HEK293T (cell line): Measurements from ENCODE around the gene URAD.

ENCODE experiments used
- CTCF ChIA-PET: fragments of 350-600 bp; formaldehyde crosslinking; extraction: SDS; loops from one replicate; lab custom pipeline; 2021; ENCODE audit warnings: antibody characterized with exemption, inconsistent platforms; lab: Yijun Ruan, JAX
- POLR2A ChIA-PET: fragments of 350-600 bp; formaldehyde crosslinking; extraction: SDS; loops from one replicate; lab custom pipeline; 2020; ENCODE audit warnings: antibody characterized with exemption, inconsistent platforms; lab: Yijun Ruan, JAX
- DNase-seq: peaks from one replicate; pipeline ENCODE4 v3.0.0; 2012; ENCODE audit warnings: mixed read lengths; ENCODE audit errors: extremely low spot score
- ARNT ChIP-seq: fragments of 450-650 bp; IDR thresholded peaks from 2 replicates; pipeline ENCODE4 v1.6.1; 2017; ENCODE audit warnings: mild to moderate bottlenecking
- BHLHE40 ChIP-seq: fragments of 450-650 bp; IDR thresholded peaks from 2 replicates; pipeline ENCODE4 v1.6.1; 2016; ENCODE audit warnings: mild to moderate bottlenecking, moderate library complexity, borderline replicate concordance
- CTBP1 ChIP-seq: fragments of 450-650 bp; IDR thresholded peaks from 2 replicates; pipeline ENCODE4 v1.6.1; 2016; ENCODE audit warnings: borderline replicate concordance
- ELF4 ChIP-seq: fragments of 450-650 bp; IDR thresholded peaks from 2 replicates; pipeline ENCODE4 v1.6.1; 2017; ENCODE audit warnings: antibody characterized with exemption
- FOXA1 ChIP-seq: fragments of 450-650 bp; IDR thresholded peaks from 2 replicates; pipeline ENCODE4 v1.6.1; 2016; ENCODE audit warnings: mild to moderate bottlenecking
- FOXK2 ChIP-seq: fragments of 450-650 bp; IDR thresholded peaks from 2 replicates; pipeline ENCODE4 v1.6.1; 2016; ENCODE audit warnings: mild to moderate bottlenecking
- FOXM1 ChIP-seq: fragments of 450-650 bp; IDR thresholded peaks from 2 replicates; pipeline ENCODE4 v1.6.1; 2017; ENCODE audit warnings: mild to moderate bottlenecking, borderline replicate concordance
- HDGF ChIP-seq: fragments of 450-650 bp; IDR thresholded peaks from 2 replicates; pipeline ENCODE4 v1.6.1; 2017; ENCODE audit warnings: antibody characterized with exemption, borderline replicate concordance
- L3MBTL2 ChIP-seq: fragments of 450-650 bp; conservative IDR thresholded peaks from 2 replicates; pipeline ENCODE4 v1.6.1; 2016; ENCODE audit warnings: mild to moderate bottlenecking
- LEF1 ChIP-seq: fragments of 450-650 bp; IDR thresholded peaks from 2 replicates; pipeline ENCODE4 v1.6.1; 2017; ENCODE audit warnings: mild to moderate bottlenecking, borderline replicate concordance
- NFRKB ChIP-seq: fragments of 450-650 bp; IDR thresholded peaks from 2 replicates; pipeline ENCODE4 v1.6.1; 2016; ENCODE audit warnings: mild to moderate bottlenecking, moderate library complexity
- SP1 ChIP-seq: fragments of 450-650 bp; IDR thresholded peaks from 2 replicates; pipeline ENCODE4 v1.6.1; 2017
- SUZ12 ChIP-seq: fragments of 450-650 bp; IDR thresholded peaks from 2 replicates; pipeline ENCODE4 v1.6.1; 2016; ENCODE audit warnings: mild to moderate bottlenecking
- TARDBP ChIP-seq: fragments of 450-650 bp; IDR thresholded peaks from 2 replicates; pipeline ENCODE4 v1.6.1; 2016
- ZNF384 ChIP-seq: fragments of 450-650 bp; IDR thresholded peaks from 2 replicates; pipeline ENCODE4 v1.6.1; 2016
- TF ChIP-seq, protein P1 (sequence below): fragments of 450-650 bp; IDR thresholded peaks from 2 replicates; pipeline ENCODE4 v1.6.1; 2016

URAD gene

DNA sequence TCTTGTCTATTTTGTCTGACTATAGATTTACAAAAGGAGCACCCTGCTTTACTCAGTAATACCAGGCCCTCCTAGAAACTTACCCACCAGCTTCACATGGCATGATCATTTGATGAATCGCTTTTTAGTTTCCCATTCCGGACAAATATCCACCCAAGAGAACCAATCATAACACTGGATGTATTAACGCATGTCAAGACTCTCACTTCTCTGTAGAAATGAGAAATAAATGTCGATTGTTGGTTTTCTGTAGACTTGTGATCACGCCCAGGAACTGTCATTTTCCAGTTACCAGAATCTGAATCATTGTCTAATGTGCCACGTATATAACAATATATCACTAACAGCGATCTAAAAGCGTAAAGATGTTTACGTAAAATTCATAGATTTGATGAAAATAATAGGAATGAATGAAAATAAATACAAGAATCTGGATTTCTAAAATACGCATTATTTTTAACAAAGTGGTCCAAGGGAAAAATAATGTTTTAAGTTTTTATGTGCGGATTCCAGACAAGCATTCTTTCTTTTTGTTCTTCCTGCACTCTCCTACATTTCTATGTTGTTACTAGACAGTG is 33.4 kb downstream of the URAD start:
- TF ChIP-seq FOXM1 (no peak), FOXA1 (no peak), LEF1 (no peak), TARDBP (no peak), L3MBTL2 (no peak), ZNF384 (no peak), SP1 (no peak), FOXK2 (no peak), HDGF (no peak), ELF4 (no peak), ARNT (no peak), BHLHE40 (no peak), SUZ12 (no peak), CTBP1 (no peak), NFRKB (no peak)
- TF ChIP-seq, protein P1, sequence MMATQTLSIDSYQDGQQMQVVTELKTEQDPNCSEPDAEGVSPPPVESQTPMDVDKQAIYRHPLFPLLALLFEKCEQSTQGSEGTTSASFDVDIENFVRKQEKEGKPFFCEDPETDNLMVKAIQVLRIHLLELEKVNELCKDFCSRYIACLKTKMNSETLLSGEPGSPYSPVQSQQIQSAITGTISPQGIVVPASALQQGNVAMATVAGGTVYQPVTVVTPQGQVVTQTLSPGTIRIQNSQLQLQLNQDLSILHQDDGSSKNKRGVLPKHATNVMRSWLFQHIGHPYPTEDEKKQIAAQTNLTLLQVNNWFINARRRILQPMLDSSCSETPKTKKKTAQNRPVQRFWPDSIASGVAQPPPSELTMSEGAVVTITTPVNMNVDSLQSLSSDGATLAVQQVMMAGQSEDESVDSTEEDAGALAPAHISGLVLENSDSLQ = no peak
- DNase-seq = no peak
- ChIA-PET CTCF (interaction anchor here (1.1 to 3.0 kb wide), 3 partner anchors 86 to 593 kb away, joined by 3 to 41 read pairs (median 15); no protein-coding TSS in a partner anchor), POLR2A (interaction anchor here (1.1 kb wide), 2 partner anchors 10 to 125 kb away, joined by 3 to 4 read pairs; no protein-coding TSS in a partner anchor)

DNA sequence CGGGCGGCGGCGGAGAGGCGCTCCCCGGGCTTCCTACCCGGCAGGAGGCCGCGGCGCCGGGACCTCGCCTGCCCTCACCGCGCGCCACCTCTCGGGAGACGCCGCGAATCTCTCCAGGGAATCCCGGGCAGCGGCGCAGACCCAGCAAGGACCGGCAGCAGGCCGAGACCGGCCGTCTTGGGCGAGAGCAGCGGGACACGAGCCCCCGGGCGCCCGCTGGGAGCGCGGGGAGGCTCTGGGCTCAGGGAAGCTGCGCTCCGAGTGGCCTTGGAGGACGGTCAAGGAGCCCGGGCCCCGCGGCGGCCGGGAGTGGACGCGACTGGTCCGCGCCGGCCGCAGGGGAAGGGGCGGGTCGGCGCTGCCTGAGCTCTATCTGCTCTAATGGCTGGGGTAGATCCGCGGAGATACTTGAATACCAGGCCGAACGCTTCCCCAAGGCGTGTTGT is 34.1 kb downstream of the URAD start:
- POLR2A ChIA-PET = interaction anchor here (0.8 to 1.8 kb wide), 6 partner anchors 14 to 127 kb away, joined by 3 to 10 read pairs (median 3); partner anchors contain the start of genes CDX2 and PDX1
- no peak for TF ChIP-seq HDGF
- no peak for TF ChIP-seq ZNF384
- TF ChIP-seq, protein P1 = no peak
- no peak for TF ChIP-seq FOXK2
- no peak for TF ChIP-seq FOXM1
- TF ChIP-seq SP1 = no peak
- TF ChIP-seq BHLHE40 = no peak
- TF ChIP-seq LEF1 = no peak
- TF ChIP-seq FOXA1 = no peak
- no peak for TF ChIP-seq ARNT
- TF ChIP-seq L3MBTL2 = no peak
- no peak for TF ChIP-seq TARDBP
- TF ChIP-seq CTBP1 = no peak
- TF ChIP-seq SUZ12 = no peak
- no peak for TF ChIP-seq ELF4

DNA sequence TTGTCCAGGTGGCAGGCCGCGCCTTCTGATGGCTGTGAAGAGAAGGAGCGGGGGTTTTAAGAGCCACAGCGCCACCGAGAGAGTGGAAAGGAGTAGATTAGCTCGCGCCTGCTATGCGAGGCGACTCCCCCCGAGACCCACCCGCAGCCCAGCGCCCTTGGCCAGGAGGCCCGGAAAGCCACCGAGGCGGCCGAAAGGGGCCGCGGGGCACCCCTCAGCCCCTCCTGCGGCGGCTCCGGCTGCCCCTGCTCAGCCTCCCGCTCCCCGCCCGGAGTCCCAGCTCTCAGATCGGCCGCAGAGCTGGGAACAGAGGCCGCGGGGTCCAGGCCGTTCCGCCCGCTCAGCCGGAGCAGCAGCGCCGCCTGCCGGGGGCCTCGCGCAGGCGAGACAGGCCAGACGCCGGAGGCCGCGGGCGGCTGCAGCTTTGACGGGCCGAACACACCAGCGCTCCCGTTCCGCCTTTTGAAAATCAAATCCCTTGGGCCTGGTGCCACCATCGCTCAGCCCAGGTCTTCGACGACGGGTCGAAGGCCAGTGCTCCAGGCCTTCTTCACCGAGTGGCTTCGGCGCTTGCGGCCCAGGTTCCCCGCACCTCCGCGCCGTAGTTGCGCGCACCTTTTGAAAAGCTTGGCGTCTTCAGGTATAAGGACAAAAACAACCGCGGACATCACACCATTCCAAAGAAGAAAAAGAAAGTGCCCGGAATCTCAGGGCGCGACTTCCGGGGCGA is 34.7 kb downstream of the URAD start:
- peak; percentile 87 for DNase-seq
- CTCF ChIA-PET = interaction anchor here (0.6 to 3.0 kb wide), 21 partner anchors 11 to 592 kb away, joined by 3 to 41 read pairs (median 5); partner anchors contain the start of gene PDX1
- POLR2A ChIA-PET = interaction anchor here (0.8 to 1.8 kb wide), 6 partner anchors 14 to 127 kb away, joined by 3 to 10 read pairs (median 3); partner anchors contain the start of genes CDX2 and PDX1
- TF ChIP-seq ZNF384 (no peak), ELF4 (no peak), FOXM1 (peak; percentile 51; the same call in 1 of the 2 replicates), L3MBTL2 (no peak; the same call in 1 of the 2 replicates)

More for the DNA sequence above, 34.1 kb downstream of the URAD start:
- DNase-seq = no peak
- CTCF ChIA-PET = interaction anchor here (0.6 to 3.0 kb wide), 14 partner anchors 11 to 593 kb away, joined by 3 to 41 read pairs (median 5); no protein-coding TSS in a partner anchor

DNA sequence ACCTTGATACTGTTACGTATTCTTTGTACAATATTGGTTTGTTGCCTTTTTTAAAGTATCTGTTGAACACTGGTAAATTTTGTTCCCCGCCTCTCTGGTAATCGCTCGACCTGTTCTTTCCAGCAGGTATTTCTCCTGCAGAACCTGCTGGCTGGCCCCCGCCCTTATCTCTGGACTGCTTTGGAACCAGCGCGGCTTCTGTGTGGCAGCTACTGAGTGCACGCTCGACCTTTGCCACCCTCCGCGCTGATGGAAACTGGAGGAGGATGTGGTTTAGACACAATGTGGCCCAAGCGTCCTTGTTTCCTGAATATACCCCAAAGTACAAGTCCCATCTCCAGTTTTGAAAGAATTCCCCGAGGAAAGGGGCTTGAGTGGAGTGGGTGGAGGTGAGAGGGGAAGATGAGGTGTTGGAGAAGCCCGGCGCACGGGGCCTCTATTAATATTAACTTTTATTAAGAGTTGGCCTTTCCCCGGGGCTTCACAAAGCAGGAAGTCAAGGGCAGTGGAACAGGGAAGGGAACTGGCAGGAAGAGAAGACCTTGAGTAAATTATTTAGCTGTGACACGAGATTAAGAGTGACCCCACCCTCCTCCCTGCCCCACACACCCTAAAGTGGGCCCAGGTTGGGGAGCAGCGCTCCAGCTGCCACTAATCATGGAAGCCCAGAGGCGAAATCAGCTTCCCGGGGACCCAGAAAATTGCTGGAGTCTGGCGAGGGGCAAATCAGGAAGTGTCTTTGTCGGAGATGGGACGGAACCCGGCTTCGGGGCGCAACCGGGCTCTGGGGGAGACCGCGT is 35.4 kb downstream of the URAD start:
- ChIA-PET POLR2A (interaction anchor here (1.0 to 1.8 kb wide), 4 partner anchors 15 to 123 kb away, joined by 3 to 10 read pairs (median 4); partner anchors contain the start of genes CDX2 and PDX1), CTCF (interaction anchor here (0.6 to 3.0 kb wide), 19 partner anchors 11 to 591 kb away, joined by 3 to 41 read pairs (median 5); partner anchors contain the start of gene PDX1)
- TF ChIP-seq SUZ12 (no peak), SP1 (no peak), ARNT (no peak), HDGF (no peak), FOXK2 (no peak), LEF1 (no peak), FOXA1 (no peak), ELF4 (no peak)
- TF ChIP-seq, protein P1 = no peak
- no peak for DNase-seq

DNA sequence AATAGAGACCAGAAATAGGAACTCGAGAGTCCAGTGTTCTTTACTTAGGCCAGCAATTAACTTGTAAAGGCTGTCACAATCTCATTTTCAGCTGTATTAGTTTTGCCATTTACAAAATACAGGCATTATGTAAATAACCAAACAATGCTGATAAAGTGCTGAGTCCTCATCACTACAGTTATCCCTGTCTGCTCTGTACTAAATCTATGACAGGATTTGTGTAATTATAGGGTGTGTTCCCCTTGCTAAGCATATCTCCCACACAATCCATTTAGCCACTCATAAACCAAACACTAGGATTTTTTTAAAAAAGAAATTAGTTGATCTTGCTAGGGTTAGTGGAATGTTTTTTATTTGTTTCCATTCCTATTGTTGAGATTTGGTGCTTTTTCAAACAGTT is 45.5 kb downstream of the URAD start:
- ChIA-PET CTCF (interaction anchor here (0.7 to 1.4 kb wide), 2 partner anchors 11 to 30 kb away, joined by 3 read pairs; no protein-coding TSS in a partner anchor), POLR2A (no interaction called here)
- no peak for DNase-seq
- TF ChIP-seq, protein P1 = no peak
- no peak for TF ChIP-seq FOXK2
- TF ChIP-seq TARDBP = no peak
- no peak for TF ChIP-seq ARNT
- no peak for TF ChIP-seq BHLHE40
- TF ChIP-seq FOXA1 = no peak
- TF ChIP-seq HDGF = no peak
- TF ChIP-seq ELF4 = no peak
- TF ChIP-seq NFRKB = no peak
- TF ChIP-seq SUZ12 = no peak
- no peak for TF ChIP-seq ZNF384
